IMR-90 (cell line): ENCODE measurements around the gene FOXL1. TPM values are rescaled to one million over a fixed set of nuclear protein-coding genes. Genes with fewer than 3 reads are reported as not detected.
A peak's percentile ranks its signal among the peaks of the same experiment; 100 is the strongest.

ENCODE experiments used
- ATAC-seq: fragments of 200-7000 bp; cut with Tn5 transposase; 2 replicates; pipeline ENCODE4 v1.9.1; 2020; ENCODE audit warnings: low read depth, mild to moderate bottlenecking, moderate library complexity
- BruUV-seq: library from RNA; stranded (reverse); fragments of 400-500 nt; replicated peaks from 2 replicates; lab custom pipeline; 2021; lab: Mats Ljungman, UMichigan
- CTCF ChIA-PET: fragments of 300-600 bp; formaldehyde crosslinking; extraction: SDS; loops from one replicate; lab custom pipeline; 2021; ENCODE audit warnings: antibody characterized with exemption; lab: Yijun Ruan, JAX
- POLR2A ChIA-PET: fragments of 300-600 bp; sonication (Branson Sonifier 250); formaldehyde crosslinking; loops from one replicate; lab custom pipeline; 2022; ENCODE audit warnings: antibody characterized with exemption; ENCODE audit not compliant: unreplicated experiment; lab: Charles Lee
- DNase-seq: peaks from one replicate; pipeline ENCODE4 v3.0.0; 2013
- H2AFZ ChIP-seq: replicated peaks from 2 replicates; pipeline ENCODE3; 2013; ENCODE audit warnings: low read length, mild to moderate bottlenecking; ENCODE audit not compliant: poor library complexity
- H2AK5ac ChIP-seq: 2 replicates; pipeline ENCODE4 v1.6.1; 2013; ENCODE audit warnings: low read depth, low read length, inconsistent platforms
- H2AK9ac ChIP-seq: replicated peaks from 2 replicates; pipeline ENCODE3; 2013; ENCODE audit warnings: mild to moderate bottlenecking, low read depth, low read length, moderate library complexity; ENCODE audit not compliant: poor library complexity
- H2BK120ac ChIP-seq: 2 replicates; pipeline ENCODE4 v1.6.1; 2013; ENCODE audit warnings: low read depth, low read length, inconsistent platforms
- H2BK15ac ChIP-seq: 3 replicates; pipeline ENCODE4 v1.6.1; 2013; ENCODE audit warnings: low read depth, low read length, inconsistent platforms
- H2BK20ac ChIP-seq: 2 replicates; pipeline ENCODE4 v1.6.1; 2013; ENCODE audit warnings: low read depth, mild to moderate bottlenecking, inconsistent platforms, low read length, moderate library complexity
- H2BK5ac ChIP-seq: 2 replicates; pipeline ENCODE4 v1.6.1; 2013; ENCODE audit warnings: mild to moderate bottlenecking, low read depth, low read length, inconsistent platforms; ENCODE audit not compliant: poor library complexity, severe bottlenecking
- H3K14ac ChIP-seq: replicated peaks from 2 replicates; pipeline ENCODE4 v1.6.1; 2013; ENCODE audit warnings: low read depth, low read length, inconsistent platforms
- H3K18ac ChIP-seq: 2 replicates; pipeline ENCODE4 v1.6.1; 2013; ENCODE audit warnings: low read depth, low read length, control low read depth
- H3K23ac ChIP-seq: 2 replicates; pipeline ENCODE4 v1.6.1; 2013; ENCODE audit warnings: low read depth, low read length, inconsistent platforms
- H3K27ac ChIP-seq: 2 replicates; pipeline ENCODE4 v1.5.1; 2013; ENCODE audit warnings: mild to moderate bottlenecking, control low read depth, low read length; ENCODE audit not compliant: insufficient read depth
- H3K27me3 ChIP-seq: 2 replicates; pipeline ENCODE4 v1.6.1; 2013; ENCODE audit warnings: low read length; ENCODE audit not compliant: control insufficient read depth, insufficient read depth
- H3K36me3 ChIP-seq: 2 replicates; pipeline ENCODE4 v1.6.1; 2013; ENCODE audit warnings: low read length, mixed read lengths; ENCODE audit not compliant: control insufficient read depth, insufficient read depth
- H3K4ac ChIP-seq: 2 replicates; pipeline ENCODE4 v1.6.1; 2013; ENCODE audit warnings: low read depth, low read length, inconsistent platforms
- H3K4me1 ChIP-seq: 2 replicates; pipeline ENCODE4 v1.6.1; 2013; ENCODE audit warnings: low read length, mixed read lengths; ENCODE audit not compliant: control insufficient read depth, insufficient read depth
- H3K4me2 ChIP-seq: 2 replicates; pipeline ENCODE4 v1.6.1; 2013; ENCODE audit warnings: low read depth, mild to moderate bottlenecking, control low read depth, low read length, moderate library complexity
- H3K4me3 ChIP-seq: 2 replicates; pipeline ENCODE4 v1.5.1; 2013; ENCODE audit warnings: low read depth, mild to moderate bottlenecking, control low read depth, low read length, moderate library complexity; ENCODE audit not compliant: insufficient read depth
- H3K56ac ChIP-seq: 2 replicates; pipeline ENCODE4 v1.6.1; 2013; ENCODE audit warnings: low read length, inconsistent platforms; ENCODE audit not compliant: insufficient read depth; ENCODE audit errors: extremely low read depth
- H3K79me1 ChIP-seq, 2 experiments: 2 replicates each; pipeline ENCODE4 v1.6.1; 2013; ENCODE audit warnings: low read length in 2 of 2, inconsistent platforms in 1 of 2, low read depth in 1 of 2
- H3K9ac ChIP-seq: 2 replicates; pipeline ENCODE4 v1.6.1; 2013; ENCODE audit warnings: low read depth, low read length, control low read depth
- H3K9me1 ChIP-seq: 2 replicates; pipeline ENCODE4 v1.6.1; 2013; ENCODE audit warnings: low read length, inconsistent platforms; ENCODE audit not compliant: insufficient read depth
- H3K9me3 ChIP-seq: 2 replicates; pipeline ENCODE4 v1.6.1; 2013; ENCODE audit warnings: low read length; ENCODE audit not compliant: control insufficient read depth, insufficient read depth
- H4K20me1 ChIP-seq: 2 replicates; pipeline ENCODE4 v1.6.1; 2013; ENCODE audit warnings: low read length, inconsistent platforms; ENCODE audit not compliant: insufficient read depth
- H4K5ac ChIP-seq: 2 replicates; pipeline ENCODE4 v1.6.1; 2013; ENCODE audit warnings: mild to moderate bottlenecking, low read depth, low read length, control low read depth
- H4K8ac ChIP-seq, 2 experiments: 2 replicates each; pipeline ENCODE4 v1.6.1; 2013; ENCODE audit warnings: low read depth in 2 of 2, low read length in 2 of 2, control low read depth in 1 of 2, inconsistent platforms in 1 of 2
- H4K91ac ChIP-seq: 2 replicates; pipeline ENCODE4 v1.6.1; 2013; ENCODE audit warnings: low read depth, low read length, inconsistent platforms; ENCODE audit not compliant: insufficient read depth
- FOS ChIP-seq: fragments of 150-350 bp; IDR thresholded peaks from 2 replicates; pipeline ENCODE4 v1.6.1; 2016; ENCODE audit warnings: low read depth, low read length
- RAD21 ChIP-seq: IDR thresholded peaks from 2 replicates; pipeline ENCODE4 v1.6.1; 2012; ENCODE audit warnings: low read length, improper control_type of control experiment
- RFX5 ChIP-seq: IDR thresholded peaks from 2 replicates; pipeline ENCODE4 v1.8.0; 2012; ENCODE audit warnings: low read depth, mild to moderate bottlenecking, low read length, moderate library complexity
- WGBS, 2 experiments: methylation state at CpG; one replicate each; pipeline versions ENCODE4 v1.1.5 to v1.1.7; 2013; ENCODE audit warnings: missing lambda C conversion rate in 2 of 2; ENCODE audit not compliant: insufficient read length in 1 of 2; ENCODE audit errors: extremely low coverage in 2 of 2; 5-methylcytosine and 5-hydroxymethylcytosine counted together
- dilution Hi-C: fragments of 300-500 bp; cut with HindIII; formaldehyde crosslinking; loops from one replicate; pipeline ENCODE4 v1.14.3; 2018; ENCODE audit warnings: low sequenced_read_pairs; ENCODE audit not compliant: unreplicated experiment
- in situ Hi-C: fragments of 300-500 bp; cut with MboI; formaldehyde crosslinking; loops from 3 replicates; pipeline ENCODE4 v1.14.3; 2019; ENCODE audit warnings: low sequenced_read_pairs, inconsistent platforms, mixed read lengths
- intact Hi-C: fragments of 100-400 bp; cut with micrococcal nuclease; formaldehyde crosslinking; loops from 2 replicates; pipeline ENCODE4 v1.10.0; 2022
- polyA plus RNA-seq, 3 experiments: library from polyadenylated mRNA; depleted of rRNA; stranded (reverse); fragments of >200 nt; gene quantifications; 2 replicates each; pipeline ENCODE4 v1.2.3, GENCODE V29; 2012; ENCODE audit warnings: low replicate concordance in 1 of 3
- total RNA-seq: library from RNA; depleted of rRNA; stranded (reverse); fragments of >200 nt; gene quantifications from 2 replicates; pipeline ENCODE4 v1.2.3, GENCODE V29; 2012

FOXL1 gene
- total and polyA plus RNA-seq, 2 of the 4 experiments (the other 2 are of a cell fraction) = 15.2 to 25.8 TPM

- Histone ChIP-seq H3K27me3 (no peaks in the 10 kb centered on the region), H2AK5ac (no peak overlapping the region), H3K9ac (no peak overlapping the region), H3K4ac (no peak overlapping the region), H2BK20ac (no peak overlapping the region; the same call in 1 of the 2 replicates), H3K9me1 (peaks cover 11% of the 10 kb centered on the region), H2AFZ (no peak overlapping the region), H3K4me1 (peaks cover 17% of the 10 kb centered on the region), H4K8ac (no peak overlapping the region), H3K4me3 (no peak overlapping the region), H3K4me2 (no peak overlapping the region), H3K23ac (peak overlapping the region; percentile 31; the same call in 1 of the 2 replicates), H3K9me3 (no peaks in the 10 kb centered on the region), H3K27ac (no peak overlapping the region), H3K56ac (no peak overlapping the region), H4K91ac (no peak overlapping the region), H3K14ac (0 out of 2 replicates have a peak overlapping the region, but pooled peaks have one; percentile 25), H2BK120ac (no peak overlapping the region; the same call in 1 of the 2 replicates), H3K79me1 (peaks cover 4 to 26% of the 10 kb centered on the region in 2 experiments; a peak in 2 of 4 replicates), H4K20me1 (no peaks in the 10 kb centered on the region), H2AK9ac (no peak overlapping the region), H2BK5ac (no peak overlapping the region), H3K18ac (no peak overlapping the region), H2BK15ac (0 out of 3 replicates have a peak overlapping the region, but pooled peaks have one; percentile 6), H3K36me3 (no peaks in the 10 kb centered on the region), H4K5ac (no peak overlapping the region)
- intact Hi-C loops (no loop called here), dilution Hi-C loops (no loop called here), in situ Hi-C loops (no loop called here)
- BruUV-seq = no TSS peak
- CTCF ChIA-PET = no interaction called here
- TF ChIP-seq RAD21 = no peak
- TF ChIP-seq FOS = no peak
- no peak for TF ChIP-seq RFX5
- ATAC-seq = no peak
- no peak for DNase-seq
- no CpG with 5 or more reads among the region's 8 CpGs for WGBS, 2 experiments
- POLR2A ChIA-PET = no interaction called here
These were observed 16.4 kb downstream of the FOXL1 start for GRCh38 chr16:86594721-86595120.
